Upper lobe of left lung (tissue), 6 donors: ENCODE measurements around the gene RPUSD2. TPM values are rescaled to one million over a fixed set of nuclear protein-coding genes. Genes with fewer than 3 reads are reported as not detected.

Experiments
- ATAC-seq, 2 donors: fragments of 200-7000 bp; cut with Tn5 transposase; one replicate each; pipeline ENCODE4 v1.9.1; 2022; ENCODE audit warnings: mild to moderate bottlenecking in 2 of 2, moderate library complexity in 2 of 2; ENCODE audit not compliant: low FRiP score in 2 of 2
- DNase-seq, 2 donors: peaks; one replicate each; pipeline ENCODE4 v3.0.0-alpha.2; 2019 to 2020
- H3K27ac ChIP-seq, 4 donors: fragments of 200-600 bp; sonication (generic); one replicate each; pipeline ENCODE4 v1.5.1; 2016 to 2019
- H3K27me3 ChIP-seq, 4 donors: fragments of 200-600 bp; sonication (generic); one replicate each; pipeline ENCODE4 v1.5.1; 2017 to 2019
- H3K36me3 ChIP-seq, 4 donors: fragments of 200-600 bp; sonication (generic); one replicate each; pipeline ENCODE4 v1.5.1; 2016 to 2019
- H3K4me1 ChIP-seq, 4 donors: fragments of 200-600 bp; sonication (generic); one replicate each; pipeline ENCODE4 v1.5.1; 2018 to 2019
- H3K4me3 ChIP-seq, 4 donors: fragments of 200-600 bp; sonication (generic); one replicate each; pipeline ENCODE4 v1.5.1; 2017 to 2019; ENCODE audit warnings: mild to moderate bottlenecking in 2 of 4, moderate library complexity in 1 of 4
- H3K9me3 ChIP-seq, 4 donors: fragments of 200-600 bp; sonication (generic); one replicate each; pipeline ENCODE4 v1.5.1; 2018 to 2019
- CTCF ChIP-seq, 6 experiments: fragments of 450-650 bp in 4 of 6; fragments of 200-600 bp in 2 of 6; sonication (generic) in 2 of 6; IDR thresholded peaks; one replicate each; pipeline ENCODE4 v1.5.1; 2016 to 2019; ENCODE audit warnings: antibody characterized with exemption in 6 of 6
- EP300 ChIP-seq, 4 donors: sonication (generic); formaldehyde crosslinking; IDR thresholded peaks; one replicate each; pipeline ENCODE4 v1.5.1; 2017; ENCODE audit warnings: antibody characterized with exemption in 4 of 4, control low read depth in 2 of 4
- POLR2A ChIP-seq, 4 donors: fragments of 450-650 bp; IDR thresholded peaks; one replicate each; pipeline ENCODE4 v1.5.1; 2016 to 2017; ENCODE audit warnings: antibody characterized with exemption in 4 of 4, mild to moderate bottlenecking in 2 of 4
- POLR2AphosphoS5 ChIP-seq, 2 donors: sonication (generic); formaldehyde crosslinking; IDR thresholded peaks; one replicate each; pipeline ENCODE4 v1.5.1; 2017; ENCODE audit warnings: antibody characterized with exemption in 2 of 2
- WGBS, 2 donors: methylation state at CpG; one replicate each; pipeline ENCODE4 v1.1.5; 2017 to 2018; 5-methylcytosine and 5-hydroxymethylcytosine counted together
- total RNA-seq, 6 donors: library from RNA; depleted of rRNA in 4 of 6; stranded (reverse); fragments of >200 nt in 4 of 6; gene quantifications; one replicate each; pipeline versions ENCODE4 v1.1.0 to v1.2.1, GENCODE V29; 2016 to 2021
- donor health status: DM: no; HTN: no; CAD: no; lungs with moderate emphysema.
- donor health status: DM: no; HTN: yes; CAD: no; lungs with severe emphysema.

The RPUSD2 gene
- total RNA-seq, 6 donors from 2014 or later = 3.1 to 11.6 (median 7.8) TPM

DNA sequence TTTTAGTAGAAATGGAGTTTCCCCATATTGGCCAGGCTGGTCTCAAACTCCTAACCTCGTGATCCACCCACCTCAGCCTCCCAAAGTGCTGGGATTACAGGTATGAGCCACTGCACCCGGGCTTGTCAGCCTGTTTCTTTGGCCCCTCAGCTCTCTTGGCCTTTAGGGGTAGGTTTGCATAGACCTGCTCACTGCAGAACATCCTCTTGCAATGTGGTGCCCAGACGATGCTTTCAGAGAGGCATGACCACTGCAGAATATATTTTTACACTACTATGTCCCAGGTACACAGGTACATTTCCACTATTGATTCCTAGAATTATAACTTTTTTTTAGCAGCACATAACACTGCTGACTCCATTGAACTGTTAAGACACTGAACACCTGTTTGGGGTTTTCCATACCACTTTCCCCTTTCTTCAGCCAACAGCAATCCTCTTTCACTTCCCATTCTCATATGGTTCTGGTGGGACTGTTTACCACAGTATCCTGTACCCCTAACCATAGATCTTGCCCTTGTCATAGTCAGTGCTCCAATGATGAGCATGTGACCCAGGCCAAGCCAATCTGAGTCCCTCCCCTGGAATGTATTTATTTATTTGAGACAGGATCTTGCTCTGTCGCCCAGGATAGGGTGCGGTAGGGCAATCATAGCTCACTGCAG is 25.3 kb upstream of the RPUSD2 start:
- Histone ChIP-seq H3K9me3 (no peaks in the 10 kb centered on the region), H3K27ac (no peak overlapping the region), H3K27me3 (no peaks in the 10 kb centered on the region), H3K36me3 (peaks cover 0 to 11% (median 3%) of the 10 kb centered on the region in 4 donors), H3K4me1 (no peaks in the 10 kb centered on the region), H3K4me3 (no peak overlapping the region)
- 69 to 87% methylated on average over 5 of the region's 5 CpGs for WGBS, 2 donors
- DNase-seq (no peak), ATAC-seq (no peak)
- TF ChIP-seq CTCF (IDR thresholded peaks at IDR 0.05) (no peak), POLR2A (IDR thresholded peaks at IDR 0.05) (no peak), EP300 (IDR thresholded peaks at IDR 0.05) (no peak), POLR2AphosphoS5 (IDR thresholded peaks at IDR 0.05) (no peak)

GRCh38 chr15:40545457-40545856 is 23.6 kb upstream of the RPUSD2 start:
- TF ChIP-seq POLR2A (IDR thresholded peaks at IDR 0.05) (no peak), POLR2AphosphoS5 (IDR thresholded peaks at IDR 0.05) (no peak), EP300 (IDR thresholded peaks at IDR 0.05) (no peak), CTCF (IDR thresholded peaks at IDR 0.05) (no peak)
- WGBS, 2 donors = 64 to 78% methylated on average over 1 of the region's 1 CpG
- Histone ChIP-seq H3K27me3 (no peaks in the 10 kb centered on the region), H3K9me3 (no peaks in the 10 kb centered on the region), H3K36me3 (peaks cover 0 to 18% (median 3%) of the 10 kb centered on the region in 4 donors), H3K27ac (no peak overlapping the region), H3K4me3 (no peak overlapping the region), H3K4me1 (peaks cover 0 to 4% (median 0%) of the 10 kb centered on the region in 4 donors)
- ATAC-seq = no peak
- no peak for DNase-seq

- H3K4me3 ChIP-seq = no peak overlapping the region
- no peak overlapping the region for H3K27ac ChIP-seq
- peaks cover 0 to 4% (median 0%) of the 10 kb centered on the region in 4 donors for H3K4me1 ChIP-seq
- DNase-seq = no peak
- ATAC-seq = no peak
- TF ChIP-seq CTCF (IDR thresholded peaks at IDR 0.05) = no peak
- TF ChIP-seq POLR2AphosphoS5 (IDR thresholded peaks at IDR 0.05) = no peak
- no peak for TF ChIP-seq POLR2A (IDR thresholded peaks at IDR 0.05)
- TF ChIP-seq EP300 (IDR thresholded peaks at IDR 0.05) = no peak
- WGBS, 2 donors = 95 to 100% methylated on average over 2 of the region's 2 CpGs
- H3K9me3 ChIP-seq = no peaks in the 10 kb centered on the region
- H3K36me3 ChIP-seq = peaks cover 0 to 38% (median 14%) of the 10 kb centered on the region in 4 donors
- no peaks in the 10 kb centered on the region for H3K27me3 ChIP-seq
Observed at GRCh38 chr15:40548610-40549009, 20.5 kb upstream of the RPUSD2 start.

- H3K27me3 ChIP-seq = no peaks in the 10 kb centered on the region
- H3K4me1 ChIP-seq = peaks cover 0 to 4% (median 0%) of the 10 kb centered on the region in 4 donors
- ATAC-seq = no peak
- no peaks in the 10 kb centered on the region for H3K9me3 ChIP-seq
- TF ChIP-seq CTCF (IDR thresholded peaks at IDR 0.05) (no peak), POLR2A (IDR thresholded peaks at IDR 0.05) (no peak), EP300 (IDR thresholded peaks at IDR 0.05) (no peak), POLR2AphosphoS5 (IDR thresholded peaks at IDR 0.05) (no peak)
- 83 to 95% methylated on average over 6 to 9 of the region's 9 CpGs for WGBS, 2 donors
- no peak for DNase-seq
- no peak overlapping the region for H3K4me3 ChIP-seq
- peaks cover 0 to 48% (median 16%) of the 10 kb centered on the region in 4 donors for H3K36me3 ChIP-seq
- H3K27ac ChIP-seq = peak overlapping the region in 1 of 4 donors; percentile 17
Observed at GRCh38 chr15:40549894-40550293, 19.2 kb upstream of the RPUSD2 start.
